Measurements from ENCODE around the gene APOBEC3B.
"Not testable (repeated sequence)": the region's sequence is repeated elsewhere in the genome, so short reads cannot be mapped to it uniquely, and the experiment has no call there.

The APOBEC3B gene

GRCh38 chr22:38952281-38952993, 29.7 kb upstream of the APOBEC3B start:
- no peak for DNase-seq

- DNase-seq, result no peak
These were observed 29.1 kb upstream of the APOBEC3B start for GRCh38 chr22:38953091-38953490.

- no peak for DNase-seq
These were observed 28.4 kb upstream of the APOBEC3B start for GRCh38 chr22:38953577-38954413.

- no peak for DNase-seq
These were observed 27.6 kb upstream of the APOBEC3B start for GRCh38 chr22:38954414-38955043.

GRCh38 chr22:38955250-38955905, 26.8 kb upstream of the APOBEC3B start:
- no peak for DNase-seq

GRCh38 chr22:38955926-38956325, 26.2 kb upstream of the APOBEC3B start:
- DNase-seq, result no peak

- DNase-seq, result no peak
These were observed 25.6 kb upstream of the APOBEC3B start for GRCh38 chr22:38956551-38956950.

- DNase-seq, result no peak
These were observed 24.9 kb upstream of the APOBEC3B start, which contains the start of gene APOBEC3A for GRCh38 chr22:38957046-38957770. Gene APOBEC3A (plus strand): TSS chr22:38957609. CDS start chr22:38957692, 83 bp downstream.

- DNase-seq, result no peak
These were observed 24.1 kb upstream of the APOBEC3B start for GRCh38 chr22:38957808-38958650.

GRCh38 chr22:38958651-38958943, 23.6 kb upstream of the APOBEC3B start:
- DNase-seq, result not testable (repeated sequence)

GRCh38 chr22:38959590-38959989, 22.6 kb upstream of the APOBEC3B start:
- DNase-seq, result no peak

GRCh38 chr22:38960673-38961072, 21.5 kb upstream of the APOBEC3B start:
- DNase-seq, result not testable (repeated sequence)

- DNase-seq, result not testable (repeated sequence)
These were observed 18.8 kb upstream of the APOBEC3B start for GRCh38 chr22:38963291-38963738.

GRCh38 chr22:38963872-38964271, 18.3 kb upstream of the APOBEC3B start:
- DNase-seq, result no peak

- no peak for DNase-seq
These were observed 17.8 kb upstream of the APOBEC3B start for GRCh38 chr22:38964306-38964705.

GRCh38 chr22:38964989-38965388, 17.2 kb upstream of the APOBEC3B start:
- DNase-seq, result no peak

- no peak for DNase-seq
These were observed 16.4 kb upstream of the APOBEC3B start for GRCh38 chr22:38965614-38966379.

- DNase-seq, result no peak
These were observed 15.8 kb upstream of the APOBEC3B start for GRCh38 chr22:38966380-38966702.

- DNase-seq, result no peak
These were observed 15.2 kb upstream of the APOBEC3B start for GRCh38 chr22:38966942-38967341.

Measured in NCI-H526 treated with DMSO at 0.1 percent for 48 hours (cell line).